ENCODE results near the gene CHST4.

The CHST4 gene

DNA sequence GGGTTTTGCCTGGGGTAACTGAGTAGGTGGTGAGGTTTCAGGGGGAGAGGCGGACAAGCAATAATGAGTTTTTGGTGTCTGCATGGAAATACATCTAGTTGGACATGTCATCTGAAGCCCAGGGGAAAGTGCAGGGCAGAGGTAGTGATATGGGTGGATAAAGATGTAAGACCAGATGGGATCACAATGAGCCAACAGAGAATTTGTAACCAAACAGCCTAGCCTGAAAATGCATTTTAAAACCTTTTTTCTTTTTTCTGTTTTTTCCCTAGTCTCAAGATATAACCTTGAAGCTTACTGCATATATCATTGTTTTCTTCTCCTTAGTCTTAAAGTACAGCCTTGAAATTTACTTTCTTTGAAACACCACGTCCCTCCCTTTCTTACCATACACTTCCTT is 33.4 kb upstream of the CHST4 start:
- no peaks in the 10 kb centered on the region for H3K4me1 ChIP-seq (ENCODE audit: low read length)
- TF ChIP-seq EZH2phosphoT487 (IDR thresholded peaks at IDR 0.05; ENCODE audit: low read length) (no peak), EZH2 (optimal IDR thresholded peaks at IDR 0.05; ENCODE audit: low read depth, low read length) (no peak)
- TF ChIP-seq, protein P1, sequence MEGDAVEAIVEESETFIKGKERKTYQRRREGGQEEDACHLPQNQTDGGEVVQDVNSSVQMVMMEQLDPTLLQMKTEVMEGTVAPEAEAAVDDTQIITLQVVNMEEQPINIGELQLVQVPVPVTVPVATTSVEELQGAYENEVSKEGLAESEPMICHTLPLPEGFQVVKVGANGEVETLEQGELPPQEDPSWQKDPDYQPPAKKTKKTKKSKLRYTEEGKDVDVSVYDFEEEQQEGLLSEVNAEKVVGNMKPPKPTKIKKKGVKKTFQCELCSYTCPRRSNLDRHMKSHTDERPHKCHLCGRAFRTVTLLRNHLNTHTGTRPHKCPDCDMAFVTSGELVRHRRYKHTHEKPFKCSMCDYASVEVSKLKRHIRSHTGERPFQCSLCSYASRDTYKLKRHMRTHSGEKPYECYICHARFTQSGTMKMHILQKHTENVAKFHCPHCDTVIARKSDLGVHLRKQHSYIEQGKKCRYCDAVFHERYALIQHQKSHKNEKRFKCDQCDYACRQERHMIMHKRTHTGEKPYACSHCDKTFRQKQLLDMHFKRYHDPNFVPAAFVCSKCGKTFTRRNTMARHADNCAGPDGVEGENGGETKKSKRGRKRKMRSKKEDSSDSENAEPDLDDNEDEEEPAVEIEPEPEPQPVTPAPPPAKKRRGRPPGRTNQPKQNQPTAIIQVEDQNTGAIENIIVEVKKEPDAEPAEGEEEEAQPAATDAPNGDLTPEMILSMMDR (IDR thresholded peaks at IDR 0.05; ENCODE audit: low read length): no peak
- 0 out of 2 replicates have a peak, but pooled peaks cover 3% of the 10 kb centered on the region for H3K27me3 ChIP-seq (replicated peaks; ENCODE audit: insufficient read depth, low read length)
- no peaks in the 10 kb centered on the region for H3K9me3 ChIP-seq (replicated peaks; ENCODE audit: insufficient read depth, low read length)
- DNase-seq: no peak
- H3K27ac ChIP-seq (ENCODE audit: low read length): no peak overlapping the region
- H3K9ac ChIP-seq (ENCODE audit: low read length): no peak overlapping the region
- H3K36me3 ChIP-seq (replicated peaks; ENCODE audit: insufficient read depth, low read length): no peaks in the 10 kb centered on the region
- no peak overlapping the region for H3K4me2 ChIP-seq (ENCODE audit: low read depth, low read length)
- H3K79me2 ChIP-seq (ENCODE audit: low read length): no peaks in the 10 kb centered on the region
- no peaks in the 10 kb centered on the region for H3K9me2 ChIP-seq (replicated peaks; ENCODE audit: insufficient read depth, low read length)
- no peak overlapping the region for H3K4me3 ChIP-seq (ENCODE audit: low read length)
- no peak overlapping the region for H2AFZ ChIP-seq (ENCODE audit: low read length)
- H3F3A ChIP-seq (ENCODE audit: insufficient read depth, low read length): no peaks in the 10 kb centered on the region
- H4K20me1 ChIP-seq (ENCODE audit: insufficient read depth, low read length): no peaks in the 10 kb centered on the region

DNA sequence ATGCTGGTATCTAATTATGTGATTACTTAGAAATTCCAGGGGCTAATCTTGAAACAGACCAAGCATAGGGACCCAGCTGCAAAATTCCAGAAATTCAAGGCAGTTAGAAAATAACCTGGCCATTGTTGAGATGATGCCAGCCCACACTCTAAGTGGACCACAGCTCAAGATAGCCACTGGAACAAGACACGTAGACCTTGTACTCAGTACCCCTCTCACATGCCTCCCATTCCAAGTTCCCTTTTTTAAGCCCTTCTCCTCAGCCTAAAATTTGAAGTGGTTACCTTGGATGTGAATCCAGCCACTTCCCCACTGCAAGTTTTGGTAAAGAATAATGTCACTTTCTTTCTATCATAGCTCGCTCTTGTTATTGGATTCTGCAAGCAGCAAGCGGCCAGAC is 33.0 kb upstream of the CHST4 start:
- Histone ChIP-seq H3K4me2 (ENCODE audit: low read depth, low read length) (no peak overlapping the region), H3K79me2 (ENCODE audit: low read length) (no peaks in the 10 kb centered on the region), H3K27ac (ENCODE audit: low read length) (no peak overlapping the region), H2AFZ (ENCODE audit: low read length) (no peak overlapping the region), H3F3A (ENCODE audit: insufficient read depth, low read length) (no peaks in the 10 kb centered on the region), H3K4me1 (ENCODE audit: low read length) (no peaks in the 10 kb centered on the region), H3K36me3 (replicated peaks; ENCODE audit: insufficient read depth, low read length) (no peaks in the 10 kb centered on the region), H3K9me3 (replicated peaks; ENCODE audit: insufficient read depth, low read length) (no peaks in the 10 kb centered on the region), H3K27me3 (replicated peaks; ENCODE audit: insufficient read depth, low read length) (0 out of 2 replicates have a peak, but pooled peaks cover 3% of the 10 kb centered on the region), H3K9ac (ENCODE audit: low read length) (no peak overlapping the region), H4K20me1 (ENCODE audit: insufficient read depth, low read length) (no peaks in the 10 kb centered on the region), H3K9me2 (replicated peaks; ENCODE audit: insufficient read depth, low read length) (no peaks in the 10 kb centered on the region), H3K4me3 (ENCODE audit: low read length) (no peak overlapping the region)
- TF ChIP-seq EZH2phosphoT487 (IDR thresholded peaks at IDR 0.05; ENCODE audit: low read length) (no peak), EZH2 (optimal IDR thresholded peaks at IDR 0.05; ENCODE audit: low read depth, low read length) (no peak)
- TF ChIP-seq, protein P1 (IDR thresholded peaks at IDR 0.05; ENCODE audit: low read length): no peak
- DNase-seq: no peak

DNA sequence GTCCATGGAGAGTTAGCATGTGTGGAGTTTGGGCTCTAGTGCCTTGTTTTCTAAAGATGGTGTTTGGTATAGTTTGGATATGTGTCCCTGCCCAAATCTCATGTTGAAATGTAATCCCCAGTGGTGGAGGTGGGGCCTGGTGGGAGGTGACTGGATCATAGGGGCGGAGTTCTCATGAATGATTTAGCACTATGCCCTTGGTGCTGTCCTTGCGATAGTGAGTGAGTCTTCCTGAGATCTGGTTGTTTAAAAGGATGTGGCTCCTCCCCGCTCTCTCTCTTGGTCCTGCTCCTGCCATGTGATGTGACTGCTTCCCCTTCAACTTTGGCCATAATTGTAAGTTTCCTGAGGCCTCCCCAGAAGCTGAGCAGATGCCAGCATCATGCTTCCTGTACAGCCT is 28.2 kb upstream of the CHST4 start:
- no peaks in the 10 kb centered on the region for H4K20me1 ChIP-seq (ENCODE audit: insufficient read depth, low read length)
- H3K4me3 ChIP-seq (ENCODE audit: low read length): no peak overlapping the region
- H3K9ac ChIP-seq (ENCODE audit: low read length): no peak overlapping the region
- H3K4me2 ChIP-seq (ENCODE audit: low read depth, low read length): no peak overlapping the region
- no peaks in the 10 kb centered on the region for H3K9me3 ChIP-seq (replicated peaks; ENCODE audit: insufficient read depth, low read length)
- no peaks in the 10 kb centered on the region for H3K36me3 ChIP-seq (replicated peaks; ENCODE audit: insufficient read depth, low read length)
- TF ChIP-seq EZH2phosphoT487 (IDR thresholded peaks at IDR 0.05; ENCODE audit: low read length): no peak
- TF ChIP-seq, protein P1 (IDR thresholded peaks at IDR 0.05; ENCODE audit: low read length): no peak
- TF ChIP-seq EZH2 (optimal IDR thresholded peaks at IDR 0.05; ENCODE audit: low read depth, low read length): no peak
- H2AFZ ChIP-seq (ENCODE audit: low read length): no peak overlapping the region
- no peaks in the 10 kb centered on the region for H3K79me2 ChIP-seq (ENCODE audit: low read length)
- no peaks in the 10 kb centered on the region for H3F3A ChIP-seq (ENCODE audit: insufficient read depth, low read length)
- DNase-seq: no peak
- no peaks in the 10 kb centered on the region for H3K27me3 ChIP-seq (replicated peaks; ENCODE audit: insufficient read depth, low read length)
- H3K27ac ChIP-seq (ENCODE audit: low read length): no peak overlapping the region
- no peaks in the 10 kb centered on the region for H3K9me2 ChIP-seq (replicated peaks; ENCODE audit: insufficient read depth, low read length)
- no peaks in the 10 kb centered on the region for H3K4me1 ChIP-seq (ENCODE audit: low read length)

All from MM.1S (cell line).